Vagina (tissue), 2 donors: Measurements from ENCODE around the gene ADAMTS17. TPM values are rescaled to one million over a fixed set of nuclear protein-coding genes. Genes with fewer than 3 reads are reported as not detected.
A peak's percentile ranks its signal among the peaks of the same experiment; 100 is the strongest.
"Not testable (repeated sequence)": the region's sequence is repeated elsewhere in the genome, so short reads cannot be mapped to it uniquely, and the experiment has no call there.

Experiments used
- DNase-seq, 2 donors: peaks; one replicate each; pipeline ENCODE4 v3.0.0-alpha.2; 2017; ENCODE audit errors: extremely low spot score in 2 of 2
- H3K27ac ChIP-seq: fragments of 200-600 bp; sonication (generic); one replicate; pipeline ENCODE4 v1.5.1; 2019
- H3K27me3 ChIP-seq: fragments of 200-600 bp; sonication (generic); one replicate; pipeline ENCODE4 v1.5.1; 2019
- H3K36me3 ChIP-seq, 2 donors: fragments of 200-600 bp; sonication (generic); one replicate each; pipeline ENCODE4 v1.5.1; 2017 to 2019
- H3K4me1 ChIP-seq: fragments of 200-600 bp; sonication (generic); one replicate; pipeline ENCODE4 v1.5.1; 2019
- H3K4me3 ChIP-seq, 2 donors: fragments of 200-600 bp; sonication (generic); 1 replicate in 1 of 2; 2 replicates in 1 of 2; pipeline ENCODE4 v1.5.1; 2016 to 2019
- H3K9me3 ChIP-seq: fragments of 200-600 bp; sonication (generic); one replicate; pipeline ENCODE4 v1.5.1; 2019
- POLR2A ChIP-seq, 2 donors: fragments of 450-650 bp; IDR thresholded peaks; one replicate each; pipeline ENCODE4 v1.6.1; 2017; ENCODE audit warnings: antibody characterized with exemption in 2 of 2, mild to moderate bottlenecking in 2 of 2, moderate library complexity in 2 of 2
- POLR2AphosphoS5 ChIP-seq, 2 donors: sonication (generic); formaldehyde crosslinking; IDR thresholded peaks; one replicate each; pipeline ENCODE4 v1.9.0; 2017; ENCODE audit warnings: antibody characterized with exemption in 2 of 2, mild to moderate bottlenecking in 2 of 2, low read depth in 1 of 2; ENCODE audit not compliant: insufficient read depth in 1 of 2
- intact Hi-C: fragments of 100-400 bp; cut with DNase I; formaldehyde crosslinking; loops from one replicate; pipeline ENCODE4 v1.15.1; 2023
- total RNA-seq: library from RNA; depleted of rRNA; stranded (reverse); fragments of >200 nt; gene quantifications from one replicate; pipeline ENCODE4 v1.2.3, GENCODE V29; 2016
- TF ChIP-seq, protein P1 (sequence below), 3 experiments: fragments of 450-650 bp in 2 of 3; fragments of 200-600 bp in 1 of 3; sonication (generic) in 1 of 3; IDR thresholded peaks; one replicate each; pipeline ENCODE4 v1.5.1; 2017 to 2019; ENCODE audit warnings: antibody characterized with exemption in 3 of 3, mild to moderate bottlenecking in 2 of 3, moderate library complexity in 2 of 3

The ADAMTS17 gene
- total RNA-seq, 1 donor from 2014 or later: 16.0 TPM

GRCh38 chr15:100346866-100347512, 5.2 kb upstream of the ADAMTS17 start:
- no peaks in the 10 kb centered on the region for H3K27me3 ChIP-seq
- H3K4me1 ChIP-seq: peaks cover 13% of the 10 kb centered on the region
- TF ChIP-seq POLR2AphosphoS5 (IDR thresholded peaks at IDR 0.05; ENCODE audit: insufficient read depth in 1 of 2, low read depth in 1 of 2) (no peak), POLR2A (IDR thresholded peaks at IDR 0.05) (no peak)
- TF ChIP-seq, protein P1, sequence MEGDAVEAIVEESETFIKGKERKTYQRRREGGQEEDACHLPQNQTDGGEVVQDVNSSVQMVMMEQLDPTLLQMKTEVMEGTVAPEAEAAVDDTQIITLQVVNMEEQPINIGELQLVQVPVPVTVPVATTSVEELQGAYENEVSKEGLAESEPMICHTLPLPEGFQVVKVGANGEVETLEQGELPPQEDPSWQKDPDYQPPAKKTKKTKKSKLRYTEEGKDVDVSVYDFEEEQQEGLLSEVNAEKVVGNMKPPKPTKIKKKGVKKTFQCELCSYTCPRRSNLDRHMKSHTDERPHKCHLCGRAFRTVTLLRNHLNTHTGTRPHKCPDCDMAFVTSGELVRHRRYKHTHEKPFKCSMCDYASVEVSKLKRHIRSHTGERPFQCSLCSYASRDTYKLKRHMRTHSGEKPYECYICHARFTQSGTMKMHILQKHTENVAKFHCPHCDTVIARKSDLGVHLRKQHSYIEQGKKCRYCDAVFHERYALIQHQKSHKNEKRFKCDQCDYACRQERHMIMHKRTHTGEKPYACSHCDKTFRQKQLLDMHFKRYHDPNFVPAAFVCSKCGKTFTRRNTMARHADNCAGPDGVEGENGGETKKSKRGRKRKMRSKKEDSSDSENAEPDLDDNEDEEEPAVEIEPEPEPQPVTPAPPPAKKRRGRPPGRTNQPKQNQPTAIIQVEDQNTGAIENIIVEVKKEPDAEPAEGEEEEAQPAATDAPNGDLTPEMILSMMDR (IDR thresholded peaks at IDR 0.05): no peak
- intact Hi-C loops: loop anchor here (5.0 kb wide), 1 partner anchor 225 kb away; no protein-coding TSS in a partner anchor
- H3K36me3 ChIP-seq: no peaks in the 10 kb centered on the region
- no peaks in the 10 kb centered on the region for H3K9me3 ChIP-seq
- no peak overlapping the region for H3K27ac ChIP-seq
- no peak overlapping the region for H3K4me3 ChIP-seq
- no peak for DNase-seq

DNA sequence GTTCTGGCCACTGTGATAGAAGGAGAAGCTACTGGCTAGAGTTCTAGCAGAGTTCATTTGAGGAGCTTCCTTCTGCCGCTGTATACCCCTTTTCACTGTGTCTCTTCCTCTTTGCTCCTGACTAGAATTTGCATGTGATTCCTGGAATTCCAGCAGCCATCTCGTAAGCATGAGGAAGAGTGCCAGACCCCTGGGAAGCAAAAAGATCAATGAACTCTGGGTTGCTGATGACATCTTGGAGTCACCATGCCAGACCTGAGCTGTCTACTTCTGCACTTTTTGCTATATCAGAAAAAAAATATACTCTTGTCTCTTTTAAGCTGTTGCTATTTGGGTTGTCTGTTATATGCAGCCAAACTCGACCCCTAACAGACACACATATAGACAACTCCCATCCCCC, 3.7 kb upstream of the ADAMTS17 start:
- TF ChIP-seq POLR2A (IDR thresholded peaks at IDR 0.05) (no peak), POLR2AphosphoS5 (IDR thresholded peaks at IDR 0.05; ENCODE audit: insufficient read depth in 1 of 2, low read depth in 1 of 2) (no peak)
- H3K9me3 ChIP-seq: no peaks in the 10 kb centered on the region
- peaks cover 6% of the 10 kb centered on the region for H3K4me1 ChIP-seq
- no peaks in the 10 kb centered on the region for H3K36me3 ChIP-seq
- H3K27ac ChIP-seq: no peak overlapping the region
- H3K4me3 ChIP-seq: no peak overlapping the region
- H3K27me3 ChIP-seq: no peaks in the 10 kb centered on the region
- intact Hi-C loops: loop anchor here (5.0 kb wide), 1 partner anchor 227 kb away; no protein-coding TSS in a partner anchor
- no peak for DNase-seq

DNA sequence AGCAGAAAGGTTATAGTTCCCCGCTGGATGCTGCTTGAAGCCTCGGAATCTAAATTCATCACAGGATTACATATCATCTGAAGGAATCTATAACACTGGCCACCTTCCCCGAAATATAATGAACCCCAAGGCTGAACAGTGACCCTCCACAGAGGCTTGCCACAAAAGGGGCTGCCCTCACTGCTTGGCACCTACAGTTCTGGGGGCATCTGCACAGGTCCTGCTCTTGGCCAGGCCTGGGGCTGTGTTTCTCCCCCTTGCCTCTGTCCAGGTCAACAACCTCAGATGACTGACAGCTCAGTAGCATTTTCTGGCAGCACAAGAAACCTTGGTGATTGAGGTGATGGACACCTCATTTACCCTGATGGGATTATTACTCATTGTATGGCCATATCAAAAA, 1.5 kb upstream of the ADAMTS17 start:
- Histone ChIP-seq H3K27me3 (no peaks in the 10 kb centered on the region), H3K36me3 (no peaks in the 10 kb centered on the region), H3K4me1 (peaks cover 10% of the 10 kb centered on the region), H3K27ac (no peak overlapping the region), H3K4me3 (no peak overlapping the region), H3K9me3 (no peaks in the 10 kb centered on the region)
- TF ChIP-seq POLR2A (IDR thresholded peaks at IDR 0.05): no peak
- TF ChIP-seq, protein P1 (IDR thresholded peaks at IDR 0.05): no peak
- TF ChIP-seq POLR2AphosphoS5 (IDR thresholded peaks at IDR 0.05; ENCODE audit: insufficient read depth in 1 of 2, low read depth in 1 of 2): no peak
- intact Hi-C loops: no loop called here
- peak in 1 of 2 donors; percentile 87 for DNase-seq

GRCh38 chr15:100341239-100341749, 481 bp downstream of the ADAMTS17 start:
- Histone ChIP-seq H3K27ac (peak overlapping the region; percentile 36), H3K9me3 (no peaks in the 10 kb centered on the region), H3K4me1 (peaks cover 10% of the 10 kb centered on the region), H3K27me3 (no peaks in the 10 kb centered on the region), H3K36me3 (no peaks in the 10 kb centered on the region), H3K4me3 (peak overlapping the region; percentile 60 to 88)
- intact Hi-C loops: no loop called here
- DNase-seq: peak; percentile 58 to 82
- TF ChIP-seq POLR2AphosphoS5 (IDR thresholded peaks at IDR 0.05; ENCODE audit: insufficient read depth in 1 of 2, low read depth in 1 of 2): no peak

GRCh38 chr15:100340721-100341238, 995 bp downstream of the ADAMTS17 start:
- Histone ChIP-seq H3K4me3 (peak overlapping the region; percentile 60 to 88), H3K9me3 (no peaks in the 10 kb centered on the region), H3K36me3 (no peaks in the 10 kb centered on the region), H3K27me3 (no peaks in the 10 kb centered on the region), H3K27ac (no peak overlapping the region), H3K4me1 (peaks cover 10% of the 10 kb centered on the region)
- peak; percentile 83 to 90 for DNase-seq
- TF ChIP-seq, protein P1 (IDR thresholded peaks at IDR 0.05): no peak
- no peak for TF ChIP-seq POLR2A (IDR thresholded peaks at IDR 0.05)
- TF ChIP-seq POLR2AphosphoS5 (IDR thresholded peaks at IDR 0.05; ENCODE audit: insufficient read depth in 1 of 2, low read depth in 1 of 2): no peak
- intact Hi-C loops: no loop called here

- peaks cover 10% of the 10 kb centered on the region for H3K4me1 ChIP-seq
- TF ChIP-seq, protein P1 (IDR thresholded peaks at IDR 0.05): no peak
- no peak for TF ChIP-seq POLR2A (IDR thresholded peaks at IDR 0.05)
- TF ChIP-seq POLR2AphosphoS5 (IDR thresholded peaks at IDR 0.05; ENCODE audit: insufficient read depth in 1 of 2, low read depth in 1 of 2): no peak
- no peaks in the 10 kb centered on the region for H3K36me3 ChIP-seq
- intact Hi-C loops: loop anchor here (5.0 kb wide), 1 partner anchor 408 kb away; no protein-coding TSS in a partner anchor
- H3K27ac ChIP-seq: no peak overlapping the region
- DNase-seq: peak; percentile 64 to 83
- no peaks in the 10 kb centered on the region for H3K9me3 ChIP-seq
- H3K27me3 ChIP-seq: no peaks in the 10 kb centered on the region
- no peak overlapping the region for H3K4me3 ChIP-seq
These were observed 1.8 kb downstream of the ADAMTS17 start for GRCh38 chr15:100339999-100340398.

DNA sequence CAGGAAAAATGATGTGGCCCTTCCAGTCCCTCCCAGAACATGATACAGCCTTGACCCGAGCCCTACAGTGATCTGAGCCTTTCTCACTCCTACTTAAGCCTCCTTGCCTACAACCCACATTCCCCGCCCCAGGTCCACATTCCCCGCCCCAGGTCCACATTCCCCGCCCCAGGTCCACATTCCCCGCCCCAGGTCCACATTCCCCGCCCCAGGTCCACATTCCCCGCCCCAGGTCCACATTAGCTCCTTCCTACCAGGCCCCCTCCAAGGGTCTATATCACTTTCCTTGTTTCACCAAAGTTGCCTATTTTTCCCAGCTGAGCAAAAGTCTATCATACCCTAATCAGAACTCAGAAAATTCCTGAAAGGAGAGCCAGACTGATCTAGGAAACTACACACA, 2.3 kb downstream of the ADAMTS17 start:
- H3K4me1 ChIP-seq, DNase-seq, H3K36me3 ChIP-seq, H3K27me3 ChIP-seq, H3K27ac ChIP-seq, H3K9me3 ChIP-seq, H3K4me3 ChIP-seq: not testable (repeated sequence)
- intact Hi-C loops: loop anchor here (5.0 kb wide), 1 partner anchor 407 kb away; no protein-coding TSS in a partner anchor
